TTC549 (cell line): ENCODE data around the gene ETDB.
"Not testable (repeated sequence)": the region's sequence is repeated elsewhere in the genome, so short reads cannot be mapped to it uniquely, and the experiment has no call there.

Source experiments
- FAIRE-seq: peaks from 2 replicates; lab custom pipeline; 2012; peaks lifted over from hg19 to GRCh38; lab: Jason Lieb, UNC

The ETDB gene

GRCh38 chrX:135120056-135120576 is at the start of gene ETDB:
ETDB (minus strand) TSS chrX:135120526; CDS start chrX:135119261, 1,265 bp downstream.
- not testable (repeated sequence) for FAIRE-seq

DNA sequence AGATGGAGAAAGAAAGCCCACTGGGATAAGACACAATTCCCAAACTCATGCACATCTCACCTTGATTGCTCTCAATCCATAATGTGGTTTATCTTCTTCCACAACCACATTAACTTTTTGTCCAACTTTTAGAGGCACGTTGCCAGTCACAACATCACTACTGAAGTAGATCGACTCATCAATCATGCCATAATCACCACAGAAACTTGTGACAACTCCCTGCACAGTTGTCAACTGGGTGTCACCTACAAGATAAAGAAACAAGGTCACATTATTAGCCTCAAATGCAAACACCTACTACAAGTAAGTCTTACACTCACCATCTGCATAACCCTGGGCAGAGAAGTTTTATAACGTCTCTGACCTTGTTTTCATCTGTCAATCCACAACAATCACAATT is 49.2 kb upstream of the ETDB start:
- FAIRE-seq: not testable (repeated sequence)

- no peak for FAIRE-seq
Measured at GRCh38 chrX:135168486-135168885, 48.2 kb upstream of the ETDB start.

GRCh38 chrX:135154688-135155087 is 34.4 kb upstream of the ETDB start:
- FAIRE-seq: not testable (repeated sequence)

- not testable (repeated sequence) for FAIRE-seq
Measured at GRCh38 chrX:135126145-135126544, 5.8 kb upstream of the ETDB start.

- FAIRE-seq: not testable (repeated sequence)
Measured at GRCh38 chrX:135116064-135116463, 4.3 kb downstream of the ETDB start.

DNA sequence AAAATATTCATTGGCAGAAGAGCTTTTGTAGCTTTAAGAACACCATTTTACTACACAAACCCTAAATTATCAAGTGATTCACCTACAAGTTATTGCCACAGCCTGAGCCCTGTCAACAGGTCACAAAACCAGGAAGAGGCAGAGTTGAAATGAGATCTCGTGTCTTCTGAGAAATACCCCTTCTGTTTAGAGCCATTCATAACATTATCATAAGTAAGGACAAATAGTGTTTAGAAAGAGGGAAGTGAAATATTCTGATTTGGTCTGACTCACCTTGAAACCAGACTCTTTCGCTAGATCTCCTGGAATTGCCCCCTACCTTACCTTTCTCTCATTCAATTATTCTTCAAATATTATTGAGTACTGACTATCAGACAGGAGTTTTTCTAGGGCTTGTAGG is 5.9 kb downstream of the ETDB start:
- FAIRE-seq: no peak

- no peak for FAIRE-seq
Measured at GRCh38 chrX:135112743-135113142, 7.6 kb downstream of the ETDB start.

DNA sequence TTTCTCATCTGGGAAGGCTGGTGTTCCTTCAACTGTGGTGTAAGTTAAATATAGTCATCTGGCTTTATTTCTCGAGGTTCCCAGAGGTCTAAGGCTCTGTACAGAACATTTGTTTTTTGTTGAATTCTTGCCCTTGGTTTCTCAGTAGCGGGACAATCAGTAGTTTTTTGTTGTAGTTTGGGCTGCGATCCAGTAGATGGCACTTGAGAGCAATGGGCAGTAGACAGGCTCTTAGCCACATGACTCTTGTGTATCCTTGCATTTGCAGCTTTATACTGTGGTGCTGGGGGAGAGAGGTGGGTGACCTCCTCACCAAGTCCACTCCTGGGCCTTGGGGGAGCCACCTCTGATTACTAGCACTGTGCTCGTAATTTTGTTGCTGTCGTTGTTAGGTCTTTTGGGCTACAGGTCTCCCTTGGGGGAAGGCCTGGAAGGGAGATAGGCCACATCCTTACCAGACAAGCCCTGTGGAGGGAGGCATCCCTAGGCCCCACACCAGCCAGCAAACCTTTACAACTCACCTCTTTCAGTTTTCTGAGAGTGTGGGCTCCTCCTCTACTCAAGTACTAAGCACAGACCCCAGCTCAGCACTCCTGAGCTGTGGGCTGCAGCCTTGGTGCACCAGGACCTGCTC is 8.1 kb downstream of the ETDB start:
- peak; percentile 15 for FAIRE-seq

- no peak for FAIRE-seq
Measured at GRCh38 chrX:135109554-135109953, 10.8 kb downstream of the ETDB start.

DNA sequence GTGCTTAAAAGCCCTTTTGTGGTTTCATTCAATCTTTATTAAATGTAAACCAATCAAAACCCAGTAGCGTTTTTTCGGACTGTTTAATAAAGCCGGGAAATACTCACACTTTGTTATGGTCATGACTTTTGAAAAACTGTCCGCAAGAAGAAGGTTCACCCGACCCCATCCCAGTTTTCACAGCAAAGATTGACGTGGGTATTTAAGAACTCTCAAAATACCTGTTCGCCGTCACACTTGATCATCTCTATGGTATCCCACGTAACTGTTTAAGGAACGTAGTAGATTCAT is 20.9 kb downstream of the ETDB start:
- no peak for FAIRE-seq

DNA sequence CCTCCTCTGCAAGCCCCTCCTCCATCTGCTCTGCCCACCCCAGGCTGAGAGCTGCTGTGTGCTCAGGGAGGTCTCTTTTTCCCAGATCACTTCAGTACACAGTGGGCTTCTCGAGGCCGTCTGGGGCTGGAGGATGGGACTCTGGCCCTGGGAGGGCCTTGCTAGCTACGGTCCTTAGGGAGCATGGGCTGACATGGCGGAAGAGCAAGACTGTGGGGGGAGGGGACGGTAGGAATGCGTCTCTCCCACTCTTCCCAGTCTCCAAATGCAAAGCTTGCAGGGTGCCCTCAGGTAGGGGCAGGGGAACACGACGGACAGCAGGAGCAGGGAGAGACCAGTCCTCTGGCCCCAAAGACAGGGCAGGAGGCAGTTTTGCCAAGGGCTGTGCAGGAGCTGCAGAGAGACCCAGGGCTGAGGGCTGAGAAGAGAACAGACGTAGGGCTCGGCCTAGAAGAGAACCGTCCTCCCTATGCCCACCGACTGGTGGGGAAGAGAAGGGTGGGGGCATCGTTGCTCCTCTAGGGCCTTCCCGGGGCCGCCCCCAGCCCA is 23.1 kb downstream of the ETDB start:
- not testable (repeated sequence) for FAIRE-seq

GRCh38 chrX:135095715-135096114 is 24.6 kb downstream of the ETDB start:
- no peak for FAIRE-seq

DNA sequence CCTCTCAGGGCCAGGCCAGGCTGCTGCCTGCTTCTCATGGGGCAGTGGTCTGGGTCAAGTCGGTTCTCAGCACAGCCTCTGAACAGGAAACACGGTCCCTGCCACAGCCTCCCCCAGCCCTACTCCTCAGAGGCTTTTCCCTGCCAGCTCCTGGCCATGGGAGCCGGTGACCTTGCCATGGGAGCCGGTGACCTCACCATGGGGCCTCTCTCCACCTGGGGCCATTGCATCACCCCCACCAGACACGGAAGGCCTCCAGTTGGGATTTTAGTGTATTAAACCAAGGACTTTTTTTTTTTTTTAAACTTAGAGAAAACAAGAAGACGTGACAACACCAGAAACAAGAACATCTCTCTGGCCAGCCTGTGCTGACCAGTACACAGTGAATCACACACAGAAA is 25.6 kb downstream of the ETDB start:
- no peak for FAIRE-seq

GRCh38 chrX:135089126-135089525 is 31.2 kb downstream of the ETDB start:
- FAIRE-seq: no peak

DNA sequence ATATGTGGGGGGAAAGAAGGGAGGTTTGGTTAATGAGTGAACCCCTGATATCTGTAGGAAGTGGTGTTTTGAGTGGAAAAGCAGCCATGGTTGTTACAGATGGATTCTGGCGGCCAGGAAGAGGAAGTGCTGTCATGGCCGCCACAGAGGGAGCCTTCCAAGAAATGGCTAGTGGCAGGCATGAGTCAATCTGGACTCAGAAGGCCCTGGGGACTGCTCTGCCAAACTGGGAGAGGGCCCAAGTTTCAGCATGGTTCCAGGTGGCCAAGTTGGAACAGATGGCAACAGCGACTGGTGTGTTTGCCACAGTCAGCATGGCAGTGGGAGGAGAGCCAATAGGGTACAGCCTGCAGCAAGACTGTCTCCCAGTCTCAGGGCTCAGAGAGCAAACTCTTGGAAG is 32.5 kb downstream of the ETDB start:
- no peak for FAIRE-seq

DNA sequence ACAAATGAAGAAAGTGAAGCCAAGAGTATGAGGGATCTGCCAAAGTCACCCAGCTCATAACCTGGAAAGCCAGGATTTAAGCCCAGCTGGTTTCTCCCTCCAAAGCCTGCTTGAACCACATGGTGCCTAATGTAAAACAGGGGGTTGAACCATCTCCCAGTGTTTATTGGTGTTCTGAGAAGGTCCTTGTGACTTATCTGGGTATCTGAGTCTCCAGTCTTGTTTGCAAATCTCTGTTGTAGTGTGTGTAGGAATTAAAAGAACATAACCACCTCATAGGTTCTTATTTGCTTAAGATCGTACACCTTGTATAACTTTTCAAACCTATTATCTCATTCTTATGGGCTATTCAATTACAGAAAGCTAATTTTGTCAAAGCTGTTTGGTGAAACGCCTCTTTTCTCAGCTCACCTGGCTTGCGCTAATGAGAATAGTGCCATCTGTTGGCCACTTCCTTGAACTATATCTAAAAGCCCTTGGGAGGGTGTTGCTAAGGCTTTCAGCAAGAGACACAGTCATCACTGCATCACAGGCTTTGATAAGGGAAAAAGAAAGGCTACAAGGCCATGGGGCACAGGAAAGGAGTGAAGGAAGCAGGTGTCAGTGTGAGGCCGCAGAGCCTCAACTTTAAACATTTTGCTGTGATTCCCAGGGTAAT is 34.0 kb downstream of the ETDB start:
- FAIRE-seq: peak; percentile 59

DNA sequence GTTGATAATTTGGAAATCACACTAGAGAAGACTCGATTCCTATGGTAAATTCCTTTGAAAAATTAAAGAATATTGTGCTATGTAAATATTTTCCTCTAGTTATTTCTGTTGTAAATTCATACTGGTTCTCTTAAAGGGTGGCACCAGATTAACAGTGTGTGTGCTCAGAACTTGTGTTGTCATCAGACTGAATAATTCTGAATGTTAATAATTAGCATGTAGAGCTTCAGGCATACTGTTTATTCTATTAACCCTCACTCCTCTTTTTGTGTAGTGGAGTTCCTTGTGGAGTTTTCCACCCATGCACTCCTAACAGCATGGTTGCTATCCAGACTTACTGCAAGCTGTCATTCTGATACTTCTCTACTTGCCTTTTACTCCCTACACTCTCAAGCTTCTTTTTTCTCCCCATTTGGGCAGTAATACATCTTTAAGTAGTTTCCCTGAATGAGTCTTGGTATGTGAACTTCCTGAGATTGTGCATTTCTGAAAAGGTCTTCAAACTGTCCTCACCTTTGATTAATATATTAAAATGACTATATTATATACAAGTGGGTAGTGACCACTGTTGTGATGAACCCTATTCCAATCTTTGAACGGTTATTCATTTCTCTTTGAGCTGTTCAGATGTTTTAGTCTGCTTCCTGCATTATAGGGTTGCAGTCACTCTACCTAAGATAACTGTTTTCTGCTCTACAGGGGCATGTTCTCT is 38.5 kb downstream of the ETDB start:
- no peak for FAIRE-seq
